Stimulated activated naive CD8-positive, alpha-beta T cell treated with anti-CD3 and anti-CD28 coated beads, Interleukin-15, amount 100 ng/mL, for 72 hours (primary cell): ENCODE data around the gene FARS2.
A peak's percentile ranks its signal among the peaks of the same experiment; 100 is the strongest.
"Not testable (repeated sequence)": the region's sequence is repeated elsewhere in the genome, so short reads cannot be mapped to it uniquely, and the experiment has no call there.

Experiments used
- ATAC-seq: fragments of 150-1000 bp; cut with Tn5 transposase; 2 replicates; pipeline ENCODE4 v1.10.0; 2021; ENCODE audit warnings: mild to moderate bottlenecking, moderate library complexity
- DNase-seq, 2 donors: peaks; one replicate each; pipeline ENCODE4 v3.0.0; 2021 to 2022
- H3K27ac Mint-ChIP-seq, 2 donors: one replicate each; pipeline ENCODE4 v1.8.0; 2022; ENCODE audit warnings: mild to moderate bottlenecking in 2 of 2, mixed read lengths in 2 of 2, moderate library complexity in 2 of 2
- H3K27me3 Mint-ChIP-seq: one replicate; pipeline ENCODE4 v1.8.0; 2022; ENCODE audit warnings: mixed read lengths
- H3K4me1 Mint-ChIP-seq: one replicate; pipeline ENCODE4 v1.8.0; 2022; ENCODE audit warnings: mild to moderate bottlenecking, mixed read lengths
- H3K4me3 Mint-ChIP-seq, 2 donors: one replicate each; pipeline ENCODE4 v1.8.0; 2022; ENCODE audit warnings: mild to moderate bottlenecking in 2 of 2, mixed read lengths in 2 of 2, moderate library complexity in 1 of 2
- H3K9me3 Mint-ChIP-seq, 2 donors: one replicate each; pipeline ENCODE4 v1.8.0; 2022; ENCODE audit warnings: mixed read lengths in 2 of 2

FARS2 gene

GRCh38 chr6:5563086-5563485, 301.8 kb downstream of the FARS2 start:
- Mint-ChIP-seq H3K9me3 (peaks cover 7 to 11% of the 10 kb centered on the region in 2 donors), H3K27me3 (no peaks in the 10 kb centered on the region), H3K4me1 (peaks cover 15% of the 10 kb centered on the region), H3K4me3 (no peak overlapping the region), H3K27ac (no peak overlapping the region)
- DNase-seq (no peak), ATAC-seq (no peak)

GRCh38 chr6:5564746-5565145, 303.4 kb downstream of the FARS2 start:
- not testable (repeated sequence) for H3K27ac Mint-ChIP-seq, H3K4me3 Mint-ChIP-seq, ATAC-seq, H3K27me3 Mint-ChIP-seq, DNase-seq
- Mint-ChIP-seq H3K9me3 (peaks cover 16 to 22% of the 10 kb centered on the region in 2 donors), H3K4me1 (peaks cover 27% of the 10 kb centered on the region)

GRCh38 chr6:5565971-5566370, 304.7 kb downstream of the FARS2 start:
- H3K4me1 Mint-ChIP-seq, result peaks cover 28% of the 10 kb centered on the region
- no peak overlapping the region for H3K27ac Mint-ChIP-seq

GRCh38 chr6:5566718-5567117, 305.4 kb downstream of the FARS2 start:
- DNase-seq, result no peak
- no peaks in the 10 kb centered on the region for H3K27me3 Mint-ChIP-seq
- peaks cover 33% of the 10 kb centered on the region for H3K4me1 Mint-ChIP-seq
- ATAC-seq, result no peak
- no peak overlapping the region for H3K27ac Mint-ChIP-seq
- H3K9me3 Mint-ChIP-seq, result peaks cover 20 to 22% of the 10 kb centered on the region in 2 donors
- no peak overlapping the region for H3K4me3 Mint-ChIP-seq

More at GRCh38 chr6:5565971-5566370, 304.7 kb downstream of the FARS2 start:
- ATAC-seq, result no peak
- Mint-ChIP-seq H3K27me3 (no peaks in the 10 kb centered on the region), H3K9me3 (peaks cover 16 to 22% of the 10 kb centered on the region in 2 donors), H3K4me3 (no peak overlapping the region)
- DNase-seq, result no peak

GRCh38 chr6:5567352-5567751, 306.0 kb downstream of the FARS2 start:
- ATAC-seq, result peak; percentile 37
- DNase-seq, result no peak
- Mint-ChIP-seq H3K27me3 (no peaks in the 10 kb centered on the region), H3K4me3 (no peak overlapping the region), H3K9me3 (peaks cover 16 to 26% of the 10 kb centered on the region in 2 donors), H3K27ac (no peak overlapping the region), H3K4me1 (peaks cover 36% of the 10 kb centered on the region)

GRCh38 chr6:5567890-5568289, 306.6 kb downstream of the FARS2 start:
- DNase-seq (no peak), ATAC-seq (no peak)
- peaks cover 21 to 30% of the 10 kb centered on the region in 2 donors for H3K9me3 Mint-ChIP-seq
- peak overlapping the region in 1 of 2 donors; percentile 36 for H3K27ac Mint-ChIP-seq
- H3K4me1 Mint-ChIP-seq, result peaks cover 36% of the 10 kb centered on the region
- no peaks in the 10 kb centered on the region for H3K27me3 Mint-ChIP-seq
- H3K4me3 Mint-ChIP-seq, result no peak overlapping the region

- H3K27me3 Mint-ChIP-seq, result no peaks in the 10 kb centered on the region
Measured at GRCh38 chr6:5569491-5569890, 308.2 kb downstream of the FARS2 start.

GRCh38 chr6:5570641-5571040, 309.3 kb downstream of the FARS2 start:
- H3K27ac Mint-ChIP-seq, result no peak overlapping the region
- H3K27me3 Mint-ChIP-seq, result no peaks in the 10 kb centered on the region
- no peak for ATAC-seq
- H3K4me1 Mint-ChIP-seq, result peaks cover 38% of the 10 kb centered on the region
- no peak for DNase-seq
- no peak overlapping the region for H3K4me3 Mint-ChIP-seq
- H3K9me3 Mint-ChIP-seq, result peaks cover 30 to 40% of the 10 kb centered on the region in 2 donors

More at GRCh38 chr6:5569491-5569890, 308.2 kb downstream of the FARS2 start:
- DNase-seq (no peak), ATAC-seq (no peak)
- H3K27ac Mint-ChIP-seq, result no peak overlapping the region
- no peak overlapping the region for H3K4me3 Mint-ChIP-seq
- peaks cover 36% of the 10 kb centered on the region for H3K4me1 Mint-ChIP-seq
- H3K9me3 Mint-ChIP-seq, result peaks cover 30 to 35% of the 10 kb centered on the region in 2 donors

GRCh38 chr6:5580736-5581581, 319.6 kb downstream of the FARS2 start:
- peaks cover 4% of the 10 kb centered on the region in 2 donors for H3K9me3 Mint-ChIP-seq
- DNase-seq (peak; percentile 19 to 31), ATAC-seq (peak; percentile 83)
- H3K4me3 Mint-ChIP-seq, result peak overlapping the region; percentile 70 to 73
- peaks cover 27% of the 10 kb centered on the region for H3K4me1 Mint-ChIP-seq
- no peaks in the 10 kb centered on the region for H3K27me3 Mint-ChIP-seq
- peak overlapping the region; percentile 92 to 94 for H3K27ac Mint-ChIP-seq

GRCh38 chr6:5582762-5583161, 321.4 kb downstream of the FARS2 start:
- peaks cover 0 to 9% of the 10 kb centered on the region in 2 donors for H3K9me3 Mint-ChIP-seq
- H3K4me3 Mint-ChIP-seq, result no peak overlapping the region
- DNase-seq (no peak), ATAC-seq (no peak)
- no peaks in the 10 kb centered on the region for H3K27me3 Mint-ChIP-seq
- peaks cover 26% of the 10 kb centered on the region for H3K4me1 Mint-ChIP-seq
- H3K27ac Mint-ChIP-seq, result no peak overlapping the region

- ATAC-seq (no peak), DNase-seq (no peak)
- Mint-ChIP-seq H3K4me3 (no peak overlapping the region), H3K4me1 (peaks cover 26% of the 10 kb centered on the region), H3K27me3 (no peaks in the 10 kb centered on the region), H3K27ac (no peak overlapping the region), H3K9me3 (peaks cover 0 to 9% of the 10 kb centered on the region in 2 donors)
Measured at GRCh38 chr6:5583528-5583927, 322.2 kb downstream of the FARS2 start.

- ATAC-seq (no peak), DNase-seq (no peak)
- H3K4me3 Mint-ChIP-seq, result no peak overlapping the region
- no peaks in the 10 kb centered on the region for H3K27me3 Mint-ChIP-seq
- peaks cover 0 to 9% of the 10 kb centered on the region in 2 donors for H3K9me3 Mint-ChIP-seq
- no peak overlapping the region for H3K27ac Mint-ChIP-seq
- peaks cover 26% of the 10 kb centered on the region for H3K4me1 Mint-ChIP-seq
Measured at GRCh38 chr6:5584078-5584482, 322.8 kb downstream of the FARS2 start.

GRCh38 chr6:5587648-5588047, 326.3 kb downstream of the FARS2 start:
- no peak overlapping the region for H3K4me3 Mint-ChIP-seq
- no peaks in the 10 kb centered on the region for H3K27me3 Mint-ChIP-seq
- H3K9me3 Mint-ChIP-seq, result peaks cover 0 to 9% of the 10 kb centered on the region in 2 donors
- H3K4me1 Mint-ChIP-seq, result peaks cover 6% of the 10 kb centered on the region
- ATAC-seq, result no peak
- H3K27ac Mint-ChIP-seq, result no peak overlapping the region
- no peak for DNase-seq

GRCh38 chr6:5589422-5590141, 328.3 kb downstream of the FARS2 start:
- DNase-seq, result no peak
- ATAC-seq, result no peak
- H3K4me1 Mint-ChIP-seq, result peaks cover 4% of the 10 kb centered on the region
- no peak overlapping the region for H3K27ac Mint-ChIP-seq
- H3K9me3 Mint-ChIP-seq, result peaks cover 0 to 9% of the 10 kb centered on the region in 2 donors
- H3K4me3 Mint-ChIP-seq, result no peak overlapping the region
- H3K27me3 Mint-ChIP-seq, result no peaks in the 10 kb centered on the region

GRCh38 chr6:5590187-5590586, 328.9 kb downstream of the FARS2 start:
- Mint-ChIP-seq H3K27ac (no peak overlapping the region), H3K4me1 (peaks cover 7% of the 10 kb centered on the region), H3K4me3 (no peak overlapping the region), H3K27me3 (no peaks in the 10 kb centered on the region), H3K9me3 (peaks cover 0 to 9% of the 10 kb centered on the region in 2 donors)
- no peak for DNase-seq
- ATAC-seq, result no peak
